ENCODE results near the gene XIRP1.

XIRP1 gene

DNA sequence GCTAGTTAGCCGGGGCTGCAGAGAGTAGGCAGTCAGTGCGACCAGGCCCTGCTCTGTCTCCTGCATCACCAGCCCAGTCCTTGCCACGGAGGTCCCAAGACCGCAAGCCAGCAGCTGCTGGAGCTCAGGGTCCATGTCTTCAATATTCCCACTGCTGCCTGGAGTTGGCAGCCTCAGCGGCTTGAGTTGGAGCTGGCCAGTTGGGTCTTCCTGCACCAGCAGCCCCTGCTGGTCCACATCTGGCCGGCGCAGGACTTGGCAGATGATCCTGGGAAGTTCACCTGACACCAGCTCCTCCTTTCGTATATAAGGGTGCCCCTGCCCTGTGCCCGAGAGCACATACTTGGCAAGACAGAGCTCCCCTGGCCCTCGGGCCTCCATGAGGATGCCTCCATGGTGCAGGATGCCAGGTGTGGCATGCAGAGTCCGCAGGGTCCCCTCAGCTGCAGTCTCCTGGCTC lies 5.7 kb downstream of the XIRP1 start:
- no peaks in the 10 kb centered on the region for H3K4me1 ChIP-seq (ENCODE audit: control insufficient read depth in 2 of 2, insufficient read depth in 2 of 2, low read length in 2 of 2)

DNA sequence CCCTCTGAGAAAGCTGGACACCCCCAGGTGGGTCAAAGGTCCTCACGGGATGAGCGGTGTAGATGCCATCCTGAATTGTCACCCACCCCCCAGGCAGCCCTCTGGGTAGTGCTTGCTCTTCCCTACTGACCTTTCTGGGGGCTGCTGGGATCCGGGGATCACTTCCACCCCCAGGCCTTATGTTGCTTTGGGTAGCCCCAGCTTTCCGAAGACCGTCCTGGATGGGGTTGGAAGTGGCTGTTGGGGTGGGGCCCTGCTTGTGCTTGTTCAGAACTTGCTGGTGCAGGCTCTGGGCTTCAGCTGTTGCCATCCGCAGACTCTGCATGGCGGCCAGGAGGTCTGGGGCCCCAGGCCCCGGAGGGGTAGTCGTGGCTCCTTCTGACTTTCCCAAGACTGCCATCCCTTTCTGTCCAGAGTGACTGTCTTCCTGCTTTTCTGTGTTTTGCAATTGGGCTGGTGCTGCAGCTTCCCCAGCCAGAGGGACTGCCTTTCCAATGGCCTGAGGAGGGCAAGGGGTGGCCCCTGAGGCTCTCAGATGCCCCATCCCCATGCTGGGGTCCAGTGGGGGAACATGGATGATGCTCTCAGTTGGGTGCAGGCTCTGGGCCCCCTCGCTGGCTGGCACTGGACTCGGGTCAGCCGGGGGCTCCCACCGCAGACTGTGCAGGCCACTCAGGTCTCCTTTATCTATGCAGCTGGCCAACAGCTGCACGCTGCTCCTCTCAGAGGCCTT lies 6.3 kb downstream of the XIRP1 start:
- H3K9ac ChIP-seq (ENCODE audit: low read depth in 1 of 2, low read length in 2 of 2): no peak overlapping the region
- H3K27me3 ChIP-seq (ENCODE audit: control insufficient read depth in 2 of 2, insufficient read depth in 2 of 2, low read length in 2 of 2): no peaks in the 10 kb centered on the region
- H3K36me3 ChIP-seq (ENCODE audit: control insufficient read depth in 2 of 2, insufficient read depth in 2 of 2, low read length in 2 of 2): no peaks in the 10 kb centered on the region
- no peak overlapping the region for H3K4me3 ChIP-seq (ENCODE audit: low read length in 2 of 2)
- no peaks in the 10 kb centered on the region for H3K9me3 ChIP-seq (ENCODE audit: control insufficient read depth in 2 of 2, low read length in 2 of 2)
- no peak overlapping the region for H3K27ac ChIP-seq (ENCODE audit: low read depth in 2 of 2, low read length in 2 of 2)
- H3K4me1 ChIP-seq (ENCODE audit: control insufficient read depth in 2 of 2, insufficient read depth in 2 of 2, low read length in 2 of 2): peaks cover 3% of the 10 kb centered on the region in 2 donors

More for the DNA sequence above, 5.7 kb downstream of the XIRP1 start:
- Histone ChIP-seq H3K9me3 (ENCODE audit: control insufficient read depth in 2 of 2, low read length in 2 of 2) (no peaks in the 10 kb centered on the region), H3K9ac (ENCODE audit: low read depth in 1 of 2, low read length in 2 of 2) (no peak overlapping the region), H3K27me3 (ENCODE audit: control insufficient read depth in 2 of 2, insufficient read depth in 2 of 2, low read length in 2 of 2) (no peaks in the 10 kb centered on the region), H3K27ac (ENCODE audit: low read depth in 2 of 2, low read length in 2 of 2) (no peak overlapping the region), H3K4me3 (ENCODE audit: low read length in 2 of 2) (no peak overlapping the region), H3K36me3 (ENCODE audit: control insufficient read depth in 2 of 2, insufficient read depth in 2 of 2, low read length in 2 of 2) (no peaks in the 10 kb centered on the region)

DNA sequence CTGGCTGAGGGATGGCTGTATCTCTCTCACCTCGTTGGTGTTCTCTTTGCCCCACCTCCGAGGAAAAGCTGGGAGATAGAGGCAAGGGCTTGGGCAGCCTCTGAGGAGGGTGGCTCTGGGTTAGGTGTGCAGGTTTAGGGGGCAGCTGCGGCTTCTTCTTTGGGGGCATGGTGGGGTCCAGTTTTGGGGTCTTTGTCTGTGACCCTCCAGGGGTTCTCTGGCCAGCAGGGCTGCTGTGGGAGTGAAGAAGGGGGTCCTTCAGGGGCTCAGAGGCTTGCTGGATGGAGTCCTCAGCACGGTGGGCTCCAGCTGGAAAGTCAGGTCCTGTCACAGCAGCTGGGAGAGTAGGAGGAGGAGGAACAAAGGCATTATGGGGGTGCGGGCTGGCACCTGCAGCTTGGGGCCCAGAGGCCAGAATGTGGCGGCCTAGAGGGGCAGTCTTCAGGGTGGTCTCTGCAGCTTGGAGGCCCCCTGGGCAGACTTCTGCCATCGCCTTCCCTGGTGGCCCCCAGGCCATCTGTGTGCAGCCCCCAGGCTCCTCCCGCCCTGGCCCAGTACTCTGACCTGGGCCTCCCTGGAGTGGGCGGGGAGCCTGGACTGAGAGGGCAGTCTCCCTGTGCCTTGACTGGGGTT lies 7.0 kb downstream of the XIRP1 start:
- Histone ChIP-seq H3K4me3 (ENCODE audit: low read length in 2 of 2) (no peak overlapping the region), H3K27me3 (ENCODE audit: control insufficient read depth in 2 of 2, insufficient read depth in 2 of 2, low read length in 2 of 2) (no peaks in the 10 kb centered on the region), H3K27ac (ENCODE audit: low read depth in 2 of 2, low read length in 2 of 2) (no peak overlapping the region), H3K9ac (ENCODE audit: low read depth in 1 of 2, low read length in 2 of 2) (no peak overlapping the region), H3K4me1 (ENCODE audit: control insufficient read depth in 2 of 2, insufficient read depth in 2 of 2, low read length in 2 of 2) (peaks cover 6% of the 10 kb centered on the region in 2 donors), H3K36me3 (ENCODE audit: control insufficient read depth in 2 of 2, insufficient read depth in 2 of 2, low read length in 2 of 2) (no peaks in the 10 kb centered on the region), H3K9me3 (ENCODE audit: control insufficient read depth in 2 of 2, low read length in 2 of 2) (no peaks in the 10 kb centered on the region)

DNA sequence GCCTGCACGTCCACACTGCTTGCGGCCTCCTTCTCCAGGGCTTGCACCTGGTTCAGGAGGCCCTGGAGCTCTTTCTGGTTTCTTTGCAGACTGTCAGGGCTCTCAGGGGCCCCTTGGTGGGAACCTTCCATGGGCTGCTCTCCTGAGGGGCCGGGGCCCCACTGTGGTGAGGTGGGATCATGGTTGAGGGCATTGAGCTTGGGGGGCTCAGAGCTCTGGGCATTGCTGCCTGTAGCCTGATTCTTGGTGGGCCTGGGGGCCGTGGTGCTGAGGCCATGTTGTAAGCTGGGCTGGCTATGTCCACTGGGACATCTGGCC lies 7.5 kb downstream of the XIRP1 start:
- Histone ChIP-seq H3K27me3 (ENCODE audit: control insufficient read depth in 2 of 2, insufficient read depth in 2 of 2, low read length in 2 of 2) (no peaks in the 10 kb centered on the region), H3K4me1 (ENCODE audit: control insufficient read depth in 2 of 2, insufficient read depth in 2 of 2, low read length in 2 of 2) (peaks cover 12% of the 10 kb centered on the region in 2 donors), H3K4me3 (ENCODE audit: low read length in 2 of 2) (no peak overlapping the region), H3K36me3 (ENCODE audit: control insufficient read depth in 2 of 2, insufficient read depth in 2 of 2, low read length in 2 of 2) (no peaks in the 10 kb centered on the region), H3K9me3 (ENCODE audit: control insufficient read depth in 2 of 2, low read length in 2 of 2) (no peaks in the 10 kb centered on the region), H3K27ac (ENCODE audit: low read depth in 2 of 2, low read length in 2 of 2) (no peak overlapping the region), H3K9ac (ENCODE audit: low read depth in 1 of 2, low read length in 2 of 2) (no peak overlapping the region)

DNA sequence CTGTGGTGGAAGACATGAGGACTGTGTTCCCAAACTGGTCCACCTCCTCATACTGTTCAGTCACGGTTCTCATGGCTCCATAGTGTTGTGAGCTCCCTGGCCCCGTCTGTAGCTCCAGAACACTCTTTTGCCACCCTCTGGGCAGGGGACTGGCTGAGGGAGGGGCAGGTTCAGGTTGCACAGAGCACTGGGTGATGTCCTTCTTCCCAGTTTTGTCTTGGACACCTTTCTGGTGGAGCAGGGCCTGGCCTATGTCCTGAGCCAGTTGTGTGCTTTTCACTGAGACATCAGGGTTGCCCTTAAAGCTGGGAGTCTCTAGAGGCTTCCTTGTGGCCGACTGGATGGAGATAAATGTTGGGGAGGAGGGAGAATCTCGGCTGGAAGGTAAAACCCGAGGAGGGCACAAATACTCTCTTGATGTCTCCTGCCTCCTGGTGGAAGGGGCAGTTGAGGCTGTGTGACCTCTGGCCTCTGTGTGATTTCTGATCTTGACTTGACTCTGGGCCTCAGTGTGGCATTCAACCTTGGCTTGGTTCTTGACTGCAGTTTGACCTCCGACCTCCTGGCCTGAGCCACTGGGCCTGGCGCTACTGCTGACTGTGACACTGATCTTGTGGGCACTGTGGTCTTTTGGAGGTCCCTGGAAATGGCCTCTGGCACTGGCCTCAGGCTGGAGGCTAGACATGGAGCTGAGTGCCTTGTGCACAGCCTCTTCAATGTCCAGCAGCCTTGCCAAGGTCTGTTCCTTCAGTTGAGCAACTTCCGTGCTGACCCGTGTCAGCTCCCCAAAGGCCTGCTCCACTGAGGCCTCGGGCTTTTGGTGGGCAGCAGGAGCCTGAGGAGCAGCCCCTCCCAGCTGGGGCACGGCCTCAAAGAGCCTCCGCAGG lies 8.1 kb downstream of the XIRP1 start:
- no peaks in the 10 kb centered on the region for H3K9me3 ChIP-seq (ENCODE audit: control insufficient read depth in 2 of 2, low read length in 2 of 2)
- no peak overlapping the region for H3K9ac ChIP-seq (ENCODE audit: low read depth in 1 of 2, low read length in 2 of 2)
- H3K27ac ChIP-seq (ENCODE audit: low read depth in 2 of 2, low read length in 2 of 2): peak overlapping the region in 1 of 2 donors; percentile 22
- H3K4me1 ChIP-seq (ENCODE audit: control insufficient read depth in 2 of 2, insufficient read depth in 2 of 2, low read length in 2 of 2): peaks cover 13 to 14% of the 10 kb centered on the region in 2 donors
- no peaks in the 10 kb centered on the region for H3K36me3 ChIP-seq (ENCODE audit: control insufficient read depth in 2 of 2, insufficient read depth in 2 of 2, low read length in 2 of 2)
- no peak overlapping the region for H3K4me3 ChIP-seq (ENCODE audit: low read length in 2 of 2)
- no peaks in the 10 kb centered on the region for H3K27me3 ChIP-seq (ENCODE audit: control insufficient read depth in 2 of 2, insufficient read depth in 2 of 2, low read length in 2 of 2)

DNA sequence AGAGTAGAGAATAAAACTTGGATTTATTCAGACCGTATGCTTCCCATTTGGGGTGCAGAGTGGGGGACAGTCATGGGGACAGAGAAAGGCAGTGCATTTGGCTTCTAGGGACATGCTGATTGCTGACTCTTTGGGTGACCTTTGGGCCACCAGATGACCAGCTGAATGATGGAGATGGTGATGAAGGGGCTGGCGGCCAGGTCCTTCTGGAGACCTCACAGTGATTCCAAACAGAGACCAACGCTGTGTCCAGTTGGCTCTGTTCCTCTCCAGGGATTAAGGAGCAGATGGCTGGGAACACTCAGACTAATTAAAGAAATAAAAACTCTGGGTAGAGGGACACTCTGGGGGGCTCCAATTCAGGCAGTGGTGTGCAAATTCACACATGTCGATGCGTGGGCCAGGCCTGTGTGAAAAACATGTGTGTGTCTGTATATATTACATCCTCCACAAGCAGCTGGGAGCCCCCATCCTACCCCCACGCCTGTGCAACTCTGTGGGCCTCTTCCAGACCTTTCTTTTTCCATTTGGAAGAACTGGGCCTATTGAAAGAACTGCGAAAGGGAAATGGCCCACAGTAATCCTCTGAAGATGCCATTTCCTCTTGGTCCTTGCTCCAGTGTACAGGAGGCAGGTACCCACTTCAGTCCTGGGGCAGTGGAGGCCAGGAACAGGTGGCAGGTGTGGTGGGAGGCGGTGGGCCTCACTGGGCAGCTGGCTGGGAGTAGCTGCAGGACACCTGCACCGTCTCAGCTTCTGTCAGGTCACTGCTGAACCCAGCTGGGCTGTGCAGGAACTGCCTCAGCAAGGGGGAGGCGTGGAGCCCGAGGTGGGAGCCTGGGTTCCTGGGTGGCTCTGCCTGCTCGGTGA lies 8.9 kb downstream of the XIRP1 start:
- H3K36me3 ChIP-seq (ENCODE audit: control insufficient read depth in 2 of 2, insufficient read depth in 2 of 2, low read length in 2 of 2): no peaks in the 10 kb centered on the region
- no peak overlapping the region for H3K9ac ChIP-seq (ENCODE audit: low read depth in 1 of 2, low read length in 2 of 2)
- H3K27me3 ChIP-seq (ENCODE audit: control insufficient read depth in 2 of 2, insufficient read depth in 2 of 2, low read length in 2 of 2): no peaks in the 10 kb centered on the region
- H3K4me3 ChIP-seq (ENCODE audit: low read length in 2 of 2): no peak overlapping the region
- H3K4me1 ChIP-seq (ENCODE audit: control insufficient read depth in 2 of 2, insufficient read depth in 2 of 2, low read length in 2 of 2): peaks cover 17 to 21% of the 10 kb centered on the region in 2 donors
- H3K9me3 ChIP-seq (ENCODE audit: control insufficient read depth in 2 of 2, low read length in 2 of 2): no peaks in the 10 kb centered on the region
- peak overlapping the region; percentile 22 to 38 for H3K27ac ChIP-seq (ENCODE audit: low read depth in 2 of 2, low read length in 2 of 2)

DNA sequence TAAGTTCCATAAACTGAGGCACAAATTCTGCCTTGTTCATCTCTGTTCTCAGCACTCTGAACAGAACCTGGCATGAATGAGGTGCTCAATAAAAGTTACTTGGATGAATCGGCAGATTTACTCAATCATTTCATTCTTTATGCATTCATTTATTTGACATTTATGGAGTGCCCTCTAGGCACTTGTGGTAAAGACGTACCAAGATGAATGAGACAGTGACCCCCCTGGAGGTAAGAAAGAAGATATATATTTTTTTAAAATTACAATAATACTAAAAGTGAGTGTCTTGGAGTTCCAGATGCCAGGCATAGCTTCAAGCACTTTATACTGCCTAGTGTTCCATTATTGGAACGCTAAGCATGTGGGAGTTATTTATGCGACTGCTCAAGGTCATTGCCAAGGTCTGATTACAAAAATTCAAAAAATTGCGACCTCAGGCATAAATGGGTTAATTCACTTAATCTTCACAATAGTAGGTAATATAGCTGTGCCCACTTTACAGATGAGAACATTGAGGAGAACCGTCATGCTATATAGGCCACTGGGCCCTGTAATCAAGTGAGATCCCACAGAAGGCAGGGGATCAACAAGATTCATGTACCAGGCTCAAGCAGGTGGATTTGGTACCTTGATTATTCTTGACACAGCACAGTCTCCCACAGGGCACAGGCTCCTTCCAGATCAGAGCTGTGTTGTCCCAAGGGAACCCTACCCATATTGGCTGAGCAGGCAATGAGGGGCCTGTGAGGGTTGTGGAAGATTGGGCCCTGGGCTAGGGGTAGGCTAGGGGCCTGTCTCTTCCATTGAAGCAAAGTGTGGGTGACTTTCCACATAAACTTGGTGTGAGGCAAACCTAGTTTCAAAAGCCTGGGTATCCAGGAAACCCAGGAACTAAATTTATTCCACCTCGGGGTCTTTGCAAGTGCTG lies 10.7 kb downstream of the XIRP1 start:
- peaks cover 25 to 27% of the 10 kb centered on the region in 2 donors for H3K4me1 ChIP-seq (ENCODE audit: control insufficient read depth in 2 of 2, insufficient read depth in 2 of 2, low read length in 2 of 2)
- H3K9ac ChIP-seq (ENCODE audit: low read depth in 1 of 2, low read length in 2 of 2): peak overlapping the region in 1 of 2 donors; percentile 60
- H3K27ac ChIP-seq (ENCODE audit: low read depth in 2 of 2, low read length in 2 of 2): peak overlapping the region; percentile 68 to 70
- no peaks in the 10 kb centered on the region for H3K36me3 ChIP-seq (ENCODE audit: control insufficient read depth in 2 of 2, insufficient read depth in 2 of 2, low read length in 2 of 2)
- H3K27me3 ChIP-seq (ENCODE audit: control insufficient read depth in 2 of 2, insufficient read depth in 2 of 2, low read length in 2 of 2): no peaks in the 10 kb centered on the region
- no peaks in the 10 kb centered on the region for H3K9me3 ChIP-seq (ENCODE audit: control insufficient read depth in 2 of 2, low read length in 2 of 2)
- H3K4me3 ChIP-seq (ENCODE audit: low read length in 2 of 2): peak overlapping the region in 1 of 2 donors; percentile 64

DNA sequence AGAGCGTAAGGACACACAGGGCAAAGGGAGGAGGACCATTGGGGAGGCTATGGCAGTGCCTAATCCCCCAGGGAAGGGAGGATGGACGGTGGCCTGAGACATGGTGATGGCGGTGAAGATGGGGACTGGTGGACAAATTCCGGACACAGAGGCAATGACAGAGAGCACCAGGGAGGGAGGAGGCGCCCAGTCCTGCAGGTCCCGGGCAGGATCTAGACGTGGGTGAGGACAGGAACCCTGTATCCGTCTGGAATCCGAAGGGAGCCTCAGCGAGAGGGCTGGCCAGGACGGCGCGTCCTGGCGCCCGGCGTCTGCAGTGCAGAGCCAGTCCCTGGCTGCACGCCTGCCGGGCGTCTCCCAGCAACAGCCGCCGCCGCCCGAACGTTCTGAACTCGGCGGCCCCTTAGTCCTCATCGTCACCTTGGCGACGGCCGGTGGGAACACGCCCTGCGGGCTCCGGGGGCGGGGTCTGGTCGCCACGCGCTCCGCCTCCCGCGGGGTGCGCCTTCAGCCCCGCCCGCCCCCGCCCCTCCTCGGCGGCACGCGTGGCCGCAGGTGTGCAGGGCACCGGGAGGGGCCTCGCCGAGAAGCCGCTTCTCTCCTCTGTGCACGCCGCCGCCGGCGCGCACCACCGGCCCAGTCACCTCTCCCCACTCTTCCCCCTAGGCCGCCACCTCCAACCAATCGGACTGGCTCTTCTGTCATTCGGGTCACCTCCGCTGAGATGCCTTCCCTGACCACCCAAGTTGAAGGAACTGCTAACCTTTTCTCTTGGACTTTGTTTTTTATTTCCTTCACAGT lies 11.6 kb downstream of the XIRP1 start:
- Histone ChIP-seq H3K27me3 (ENCODE audit: control insufficient read depth in 2 of 2, insufficient read depth in 2 of 2, low read length in 2 of 2) (no peaks in the 10 kb centered on the region), H3K9me3 (ENCODE audit: control insufficient read depth in 2 of 2, low read length in 2 of 2) (no peaks in the 10 kb centered on the region), H3K9ac (ENCODE audit: low read depth in 1 of 2, low read length in 2 of 2) (peak overlapping the region; percentile 54 to 60), H3K4me3 (ENCODE audit: low read length in 2 of 2) (peak overlapping the region; percentile 55 to 75), H3K36me3 (ENCODE audit: control insufficient read depth in 2 of 2, insufficient read depth in 2 of 2, low read length in 2 of 2) (no peaks in the 10 kb centered on the region), H3K4me1 (ENCODE audit: control insufficient read depth in 2 of 2, insufficient read depth in 2 of 2, low read length in 2 of 2) (peaks cover 25 to 27% of the 10 kb centered on the region in 2 donors), H3K27ac (ENCODE audit: low read depth in 2 of 2, low read length in 2 of 2) (peak overlapping the region; percentile 68 to 70)
